Neuronal stem cell (in vitro differentiated cells): ENCODE results near the gene RASSF8.

ENCODE experiments used
- DNase-seq: peaks from one replicate; pipeline ENCODE4 v3.0.0-alpha.2; 2013; ENCODE audit warnings: low spot score
- H2AFZ ChIP-seq: one replicate; pipeline ENCODE4 v1.6.1; 2013; ENCODE audit warnings: mild to moderate bottlenecking, low read length, inconsistent platforms
- H2AK5ac ChIP-seq: 2 replicates; pipeline ENCODE4 v1.6.1; 2013; ENCODE audit warnings: low read depth, mild to moderate bottlenecking, inconsistent platforms, low read length, moderate library complexity, mixed read lengths
- H2BK120ac ChIP-seq: 2 replicates; pipeline ENCODE4 v1.6.1; 2013; ENCODE audit warnings: low read depth, mild to moderate bottlenecking, inconsistent platforms, low read length, moderate library complexity, mixed read lengths
- H2BK12ac ChIP-seq: one replicate; pipeline ENCODE4 v1.6.1; 2013; ENCODE audit warnings: low read length, inconsistent platforms
- H2BK15ac ChIP-seq: 2 replicates; pipeline ENCODE4 v1.6.1; 2013; ENCODE audit warnings: mild to moderate bottlenecking, low read length, inconsistent platforms, mixed read lengths
- H2BK5ac ChIP-seq: one replicate; pipeline ENCODE4 v1.6.1; 2013; ENCODE audit warnings: inconsistent platforms, mild to moderate bottlenecking, low read length, moderate library complexity
- H3K14ac ChIP-seq: one replicate; pipeline ENCODE4 v1.6.1; 2013; ENCODE audit warnings: low read length, inconsistent platforms
- H3K18ac ChIP-seq: 2 replicates; pipeline ENCODE4 v1.6.1; 2013; ENCODE audit warnings: low read length, inconsistent platforms
- H3K23ac ChIP-seq: 2 replicates; pipeline ENCODE4 v1.6.1; 2013; ENCODE audit warnings: low read depth, mild to moderate bottlenecking, mixed read lengths, low read length, inconsistent platforms; ENCODE audit not compliant: poor library complexity
- H3K27ac ChIP-seq: replicated peaks from 3 replicates; pipeline ENCODE4 v1.5.1; 2013; ENCODE audit warnings: low read length, inconsistent platforms
- H3K27me3 ChIP-seq, 3 experiments: 2 replicates each; pipeline ENCODE4 v1.6.1; 2013; ENCODE audit warnings: low read length in 3 of 3, mild to moderate bottlenecking in 2 of 3, inconsistent platforms in 1 of 3, low read depth in 1 of 3, mixed read lengths in 1 of 3, moderate library complexity in 1 of 3; ENCODE audit not compliant: control insufficient read depth in 3 of 3, insufficient read depth in 3 of 3
- H3K36me3 ChIP-seq, 2 donors: replicated peaks in 1 of 2; 2 replicates each; pipeline ENCODE4 v1.6.1; 2013; ENCODE audit warnings: low read length in 2 of 2; ENCODE audit not compliant: control insufficient read depth in 2 of 2, insufficient read depth in 2 of 2
- H3K4ac ChIP-seq: 2 replicates; pipeline ENCODE4 v1.6.1; 2013; ENCODE audit warnings: inconsistent platforms, mild to moderate bottlenecking, low read length, moderate library complexity
- H3K4me1 ChIP-seq, 2 donors: 1 replicate in 1 of 2; 2 replicates in 1 of 2; pipeline ENCODE4 v1.6.1; 2013; ENCODE audit warnings: low read length in 2 of 2, low read depth in 1 of 2; ENCODE audit not compliant: control insufficient read depth in 2 of 2, insufficient read depth in 1 of 2
- H3K4me2 ChIP-seq: one replicate; pipeline ENCODE4 v1.6.1; 2013; ENCODE audit warnings: mild to moderate bottlenecking, low read length, inconsistent platforms; ENCODE audit not compliant: insufficient read depth, poor library complexity, severe bottlenecking
- H3K4me3 ChIP-seq, 2 donors: 2 replicates each; pipeline ENCODE4 v1.5.1; 2013; ENCODE audit warnings: low read length in 2 of 2, mild to moderate bottlenecking in 2 of 2, inconsistent platforms in 1 of 2, moderate library complexity in 1 of 2
- H3K79me1 ChIP-seq: one replicate; pipeline ENCODE4 v1.6.1; 2013; ENCODE audit warnings: low read depth, mild to moderate bottlenecking, inconsistent platforms, low read length, moderate library complexity
- H3K9ac ChIP-seq: one replicate; pipeline ENCODE4 v1.6.1; 2013; ENCODE audit warnings: mild to moderate bottlenecking, low read depth, low read length, inconsistent platforms; ENCODE audit not compliant: poor library complexity
- H3K9me3 ChIP-seq, 2 donors: replicated peaks in 1 of 2; 2 replicates each; pipeline versions ENCODE3 to v1.6.1; 2013; ENCODE audit warnings: low read length in 2 of 2, mild to moderate bottlenecking in 2 of 2, inconsistent platforms in 1 of 2, low read depth in 1 of 2, mixed read lengths in 1 of 2, moderate library complexity in 1 of 2; ENCODE audit not compliant: control insufficient read depth in 2 of 2, insufficient read depth in 1 of 2
- H4K8ac ChIP-seq: one replicate; pipeline ENCODE4 v1.6.1; 2013; ENCODE audit warnings: low read depth, mild to moderate bottlenecking, inconsistent platforms, low read length, moderate library complexity
- H4K91ac ChIP-seq: one replicate; pipeline ENCODE4 v1.6.1; 2013; ENCODE audit warnings: low read length, low read depth, mild to moderate bottlenecking, inconsistent platforms; ENCODE audit not compliant: poor library complexity
- WGBS, 2 donors: extraction: QIAGEN DNeasy Blood & Tissue Kit; methylation state at CpG; one replicate each; pipeline ENCODE4 v1.1.7; 2013; ENCODE audit warnings: missing lambda C conversion rate in 2 of 2, mixed read lengths in 1 of 2; ENCODE audit not compliant: insufficient read length in 2 of 2, insufficient replicate concordance in 1 of 2; ENCODE audit errors: extremely low coverage in 2 of 2; 5-methylcytosine and 5-hydroxymethylcytosine counted together

RASSF8 gene

DNA sequence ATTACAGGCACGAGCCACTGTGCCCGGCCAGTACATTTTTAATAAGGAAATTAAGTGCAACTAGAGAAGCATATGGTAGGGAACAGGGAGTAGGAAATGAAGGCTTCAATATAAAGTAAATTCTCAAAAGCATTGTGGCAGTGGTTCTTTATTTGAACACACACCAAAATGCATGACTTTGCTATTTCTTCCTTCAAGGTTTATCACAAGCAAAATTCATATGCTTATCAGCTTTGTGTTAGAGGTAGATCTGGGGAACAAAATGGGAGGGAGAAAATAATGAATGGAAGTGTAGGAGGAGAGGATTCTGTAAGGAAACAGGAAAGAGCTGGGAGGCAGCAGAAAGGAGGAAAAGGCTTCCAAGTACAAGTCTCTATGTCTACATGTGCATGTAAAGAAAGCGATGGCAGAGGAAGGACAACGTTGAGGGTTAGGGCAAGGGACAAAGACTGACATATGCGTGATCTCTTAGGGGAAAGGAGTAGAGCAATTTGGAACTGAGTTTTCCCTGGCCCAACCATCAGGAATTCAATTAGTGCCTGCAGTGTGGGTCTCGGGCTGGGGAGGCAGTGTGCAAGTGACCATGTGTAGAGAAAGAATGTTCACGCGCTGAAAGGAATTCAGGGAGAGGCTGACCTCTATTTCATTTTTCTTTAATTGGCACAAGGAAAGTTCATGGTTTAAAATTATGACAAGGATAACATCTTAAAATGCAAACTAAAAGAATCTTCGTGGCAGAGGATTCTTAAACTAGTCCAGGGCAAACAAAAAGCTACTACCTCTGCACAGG is 22.9 kb upstream of the RASSF8 start:
- no peak overlapping the region for H4K8ac ChIP-seq
- no peak overlapping the region for H4K91ac ChIP-seq
- WGBS, 2 donors = no CpG with 5 or more reads among the region's 9 CpGs
- DNase-seq = no peak
- no peak overlapping the region for H3K4me2 ChIP-seq
- H2AK5ac ChIP-seq = no peak overlapping the region
- H3K27me3 ChIP-seq = no peaks in the 10 kb centered on the region
- H3K79me1 ChIP-seq = no peaks in the 10 kb centered on the region
- no peaks in the 10 kb centered on the region for H3K9me3 ChIP-seq
- H2BK15ac ChIP-seq = no peak overlapping the region
- peak overlapping the region; percentile 12 for H2AFZ ChIP-seq
- no peaks in the 10 kb centered on the region for H3K36me3 ChIP-seq
- H3K4ac ChIP-seq = no peak overlapping the region
- H3K23ac ChIP-seq = no peak overlapping the region
- no peak overlapping the region for H3K4me3 ChIP-seq
- no peak overlapping the region for H2BK12ac ChIP-seq
- no peak overlapping the region for H3K18ac ChIP-seq
- H3K27ac ChIP-seq = peak overlapping the region; percentile 22
- H3K4me1 ChIP-seq = peaks cover 0 to 16% of the 10 kb centered on the region in 2 donors
- H3K14ac ChIP-seq = no peak overlapping the region
- H3K9ac ChIP-seq = no peak overlapping the region
- no peak overlapping the region for H2BK120ac ChIP-seq
- H2BK5ac ChIP-seq = no peak overlapping the region

DNA sequence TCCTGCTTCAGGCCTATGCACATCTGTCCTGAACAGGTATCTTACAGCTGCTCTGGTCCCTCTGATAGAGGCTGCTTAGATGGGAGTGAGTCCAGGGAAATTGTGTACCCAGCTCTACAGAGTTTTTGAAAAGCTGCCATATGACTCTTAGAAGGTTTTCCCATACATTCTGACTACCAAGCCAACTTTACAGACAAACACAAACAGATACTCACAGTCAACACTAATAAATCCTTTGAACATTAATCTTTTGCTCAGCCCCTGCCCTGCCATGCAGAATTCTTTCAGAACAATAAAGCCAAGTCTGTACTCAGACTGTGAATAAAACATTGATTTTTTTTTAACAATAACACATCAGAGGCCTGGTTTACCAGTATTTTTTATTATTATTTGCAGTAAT is 21.4 kb upstream of the RASSF8 start:
- Histone ChIP-seq H3K9me3 (no peaks in the 10 kb centered on the region), H3K4ac (no peak overlapping the region), H2BK120ac (no peak overlapping the region), H3K4me2 (no peak overlapping the region), H3K27ac (no peak overlapping the region), H3K27me3 (no peaks in the 10 kb centered on the region), H3K23ac (no peak overlapping the region), H3K9ac (no peak overlapping the region), H3K14ac (no peak overlapping the region), H3K4me3 (no peak overlapping the region), H3K4me1 (peaks cover 0 to 15% of the 10 kb centered on the region in 2 donors), H2BK12ac (no peak overlapping the region), H2AK5ac (no peak overlapping the region), H3K18ac (no peak overlapping the region), H2BK5ac (no peak overlapping the region), H2AFZ (no peak overlapping the region), H2BK15ac (no peak overlapping the region), H4K91ac (no peak overlapping the region), H3K36me3 (no peaks in the 10 kb centered on the region), H4K8ac (no peak overlapping the region), H3K79me1 (no peaks in the 10 kb centered on the region)
- DNase-seq = no peak

GRCh38 chr12:25938581-25938980 is 19.9 kb upstream of the RASSF8 start:
- H3K4me3 ChIP-seq = no peak overlapping the region
- H3K4me1 ChIP-seq = peaks cover 0 to 12% of the 10 kb centered on the region in 2 donors
- H3K27me3 ChIP-seq = no peaks in the 10 kb centered on the region
- no peak overlapping the region for H3K9ac ChIP-seq
- H3K14ac ChIP-seq = no peak overlapping the region
- H3K18ac ChIP-seq = no peak overlapping the region
- no peak overlapping the region for H2BK12ac ChIP-seq
- H2AFZ ChIP-seq = no peak overlapping the region
- H3K36me3 ChIP-seq = no peaks in the 10 kb centered on the region
- H3K4ac ChIP-seq = no peak overlapping the region
- H2BK5ac ChIP-seq = no peak overlapping the region
- no peak overlapping the region for H2BK15ac ChIP-seq
- H3K9me3 ChIP-seq = no peaks in the 10 kb centered on the region
- H3K23ac ChIP-seq = no peak overlapping the region
- WGBS, 2 donors = no CpG with 5 or more reads among the region's 1 CpG
- H2BK120ac ChIP-seq = no peak overlapping the region
- no peak for DNase-seq
- no peaks in the 10 kb centered on the region for H3K79me1 ChIP-seq
- no peak overlapping the region for H3K4me2 ChIP-seq
- no peak overlapping the region for H4K91ac ChIP-seq
- no peak overlapping the region for H3K27ac ChIP-seq
- no peak overlapping the region for H4K8ac ChIP-seq
- H2AK5ac ChIP-seq = no peak overlapping the region

GRCh38 chr12:25939606-25940005 is 18.9 kb upstream of the RASSF8 start:
- no peaks in the 10 kb centered on the region for H3K36me3 ChIP-seq
- no peak for DNase-seq
- H2BK5ac ChIP-seq = no peak overlapping the region
- no peak overlapping the region for H4K91ac ChIP-seq
- peaks cover 0 to 8% of the 10 kb centered on the region in 2 donors for H3K4me1 ChIP-seq
- H3K4ac ChIP-seq = no peak overlapping the region
- no peak overlapping the region for H3K4me2 ChIP-seq
- no peak overlapping the region for H4K8ac ChIP-seq
- H3K27me3 ChIP-seq = no peaks in the 10 kb centered on the region
- H3K9me3 ChIP-seq = no peaks in the 10 kb centered on the region
- H2AFZ ChIP-seq = no peak overlapping the region
- H3K23ac ChIP-seq = no peak overlapping the region
- no peak overlapping the region for H3K14ac ChIP-seq
- WGBS, 2 donors = no CpG with 5 or more reads among the region's 2 CpGs
- H2BK120ac ChIP-seq = no peak overlapping the region
- H3K18ac ChIP-seq = no peak overlapping the region
- H2BK12ac ChIP-seq = no peak overlapping the region
- no peak overlapping the region for H2BK15ac ChIP-seq
- no peak overlapping the region for H3K27ac ChIP-seq
- H2AK5ac ChIP-seq = no peak overlapping the region
- no peak overlapping the region for H3K9ac ChIP-seq
- no peaks in the 10 kb centered on the region for H3K79me1 ChIP-seq
- no peak overlapping the region for H3K4me3 ChIP-seq
